ENCODE data around the gene STX10.

The STX10 gene

DNA sequence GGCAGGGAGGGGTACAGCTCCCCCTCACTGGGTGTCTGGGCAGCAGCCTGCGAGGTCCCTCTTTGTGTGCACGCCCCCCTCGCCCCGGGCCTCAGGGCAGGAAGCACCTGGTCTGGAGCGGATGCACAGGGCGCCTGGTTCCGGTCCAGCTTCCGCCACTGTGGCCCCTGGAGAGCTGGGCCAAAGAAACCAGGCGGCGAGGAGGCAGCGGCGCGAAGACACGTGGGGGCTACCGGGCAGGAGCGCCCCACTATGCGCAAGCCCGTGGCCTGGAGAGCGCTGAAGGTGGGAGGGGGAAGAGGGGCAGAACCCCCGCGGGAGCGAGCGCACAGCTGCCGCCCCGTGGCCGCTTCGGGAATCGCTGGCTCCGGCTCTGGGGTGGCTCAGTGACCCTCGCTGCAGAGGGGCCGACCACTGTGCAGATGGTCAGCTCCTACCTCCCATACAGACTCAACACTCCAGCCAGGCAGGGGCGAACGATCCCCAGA is 45.8 kb downstream of the STX10 start:
- TF ChIP-seq CTCF (IDR thresholded peaks at IDR 0.05; ENCODE audit: unreplicated experiment in 3 of 3) = peak; percentile 59 to 64 (median 64)
- Mint-ChIP-seq H3K36me3 (ENCODE audit: low read depth) (peaks cover 6% of the 10 kb centered on the region), H3K4me3 (no peak overlapping the region), H3K27ac (no peak overlapping the region), H3K9me3 (no peaks in the 10 kb centered on the region), H3K27me3 (ENCODE audit: low read depth) (peaks cover 40% of the 10 kb centered on the region), H3K4me1 (peaks cover 6% of the 10 kb centered on the region)

DNA sequence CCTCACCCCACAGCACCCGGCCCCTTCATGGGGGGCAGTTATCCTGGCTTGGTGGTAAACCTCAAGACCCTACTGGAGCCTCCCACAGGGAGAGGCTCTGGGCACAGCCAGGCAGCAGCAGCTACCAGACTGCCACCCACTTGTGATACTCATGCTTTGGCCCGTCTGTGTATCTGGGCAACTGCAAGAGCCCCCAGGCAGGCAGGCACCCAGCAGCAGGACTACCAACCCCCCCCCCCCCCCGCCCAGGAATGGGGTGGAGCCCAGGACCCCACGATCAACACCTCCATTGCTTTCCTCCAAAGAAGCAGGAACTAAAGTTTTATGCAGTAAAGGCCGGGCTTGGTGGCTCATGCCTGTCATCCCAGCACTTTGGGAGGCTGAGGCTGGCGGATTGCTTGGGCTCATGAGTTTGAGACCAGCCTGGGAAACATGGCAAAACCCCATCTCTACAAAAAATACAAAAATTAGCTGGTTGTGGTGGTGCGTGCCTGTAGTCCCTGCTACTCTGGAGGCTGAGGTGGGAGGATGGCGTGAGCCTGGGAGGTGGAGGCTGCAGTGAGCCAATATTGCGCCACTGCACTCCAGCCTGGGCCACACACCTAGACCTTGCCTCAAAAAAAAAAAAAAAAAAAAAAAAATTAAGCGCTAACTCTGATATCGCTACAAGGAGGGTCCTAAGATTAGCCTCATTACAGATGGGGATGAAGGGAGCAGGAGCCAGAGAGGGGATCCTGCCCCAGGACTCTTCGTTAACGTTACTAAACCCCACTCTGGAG is 46.4 kb downstream of the STX10 start:
- Mint-ChIP-seq H3K4me1 (peaks cover 10% of the 10 kb centered on the region), H3K36me3 (ENCODE audit: low read depth) (peaks cover 6% of the 10 kb centered on the region), H3K4me3 (no peak overlapping the region), H3K9me3 (no peaks in the 10 kb centered on the region), H3K27me3 (ENCODE audit: low read depth) (peaks cover 45% of the 10 kb centered on the region), H3K27ac (no peak overlapping the region)
- no peak for TF ChIP-seq CTCF (IDR thresholded peaks at IDR 0.05; ENCODE audit: unreplicated experiment in 3 of 3)

GRCh38 chr19:13102666-13103580 is 47.3 kb downstream of the STX10 start, which contains the start of gene LYL1:
LYL1 (minus strand) TSS chr19:13102858; CDS start chr19:13101171, 1,687 bp downstream.
- no peak within 1 kb of the TSS for H3K27ac Mint-ChIP-seq
- no peak for TF ChIP-seq CTCF (IDR thresholded peaks at IDR 0.05; ENCODE audit: unreplicated experiment in 3 of 3)
- peaks cover 54% of the 10 kb centered on the region for H3K27me3 Mint-ChIP-seq (ENCODE audit: low read depth)
- H3K9me3 Mint-ChIP-seq = no peaks in the 10 kb centered on the region
- peaks cover 6% of the 10 kb centered on the region for H3K36me3 Mint-ChIP-seq (ENCODE audit: low read depth)
- peak within 1 kb of the TSS in 2 of 3 experiments; percentile 25 to 60 for H3K4me3 Mint-ChIP-seq
- H3K4me1 Mint-ChIP-seq = peaks cover 18% of the 10 kb centered on the region

- H3K36me3 Mint-ChIP-seq (ENCODE audit: low read depth) = peaks cover 3% of the 10 kb centered on the region
- H3K4me3 Mint-ChIP-seq = peak overlapping the region in 2 of 3 experiments; percentile 15 to 60
- H3K4me1 Mint-ChIP-seq = peaks cover 18% of the 10 kb centered on the region
- H3K27ac Mint-ChIP-seq = no peak overlapping the region
- peaks cover 59% of the 10 kb centered on the region for H3K27me3 Mint-ChIP-seq (ENCODE audit: low read depth)
- H3K9me3 Mint-ChIP-seq = no peaks in the 10 kb centered on the region
- no peak for TF ChIP-seq CTCF (IDR thresholded peaks at IDR 0.05; ENCODE audit: unreplicated experiment in 3 of 3)
Measured at GRCh38 chr19:13102416-13102665, 47.8 kb downstream of the STX10 start.

GRCh38 chr19:13101590-13102415 is 48.4 kb downstream of the STX10 start:
- Mint-ChIP-seq H3K27me3 (ENCODE audit: low read depth) (peaks cover 65% of the 10 kb centered on the region), H3K36me3 (ENCODE audit: low read depth) (peaks cover 3% of the 10 kb centered on the region), H3K4me1 (peaks cover 23% of the 10 kb centered on the region), H3K4me3 (peak overlapping the region in 2 of 3 experiments; percentile 25 to 60), H3K9me3 (no peaks in the 10 kb centered on the region), H3K27ac (no peak overlapping the region)
- no peak for TF ChIP-seq CTCF (IDR thresholded peaks at IDR 0.05; ENCODE audit: unreplicated experiment in 3 of 3)
